HG03066 (cell line): ENCODE data around the gene FUT8.
"Not testable (repeated sequence)": the region's sequence is repeated elsewhere in the genome, so short reads cannot be mapped to it uniquely, and the experiment has no call there.

ENCODE experiments used
- ATAC-seq: cut with Tn5 transposase; IDR thresholded peaks from one replicate; pipeline ENCODE4 v1.9.1; 2021; ENCODE audit warnings: low read depth; ENCODE audit not compliant: unreplicated experiment

Gene FUT8

DNA sequence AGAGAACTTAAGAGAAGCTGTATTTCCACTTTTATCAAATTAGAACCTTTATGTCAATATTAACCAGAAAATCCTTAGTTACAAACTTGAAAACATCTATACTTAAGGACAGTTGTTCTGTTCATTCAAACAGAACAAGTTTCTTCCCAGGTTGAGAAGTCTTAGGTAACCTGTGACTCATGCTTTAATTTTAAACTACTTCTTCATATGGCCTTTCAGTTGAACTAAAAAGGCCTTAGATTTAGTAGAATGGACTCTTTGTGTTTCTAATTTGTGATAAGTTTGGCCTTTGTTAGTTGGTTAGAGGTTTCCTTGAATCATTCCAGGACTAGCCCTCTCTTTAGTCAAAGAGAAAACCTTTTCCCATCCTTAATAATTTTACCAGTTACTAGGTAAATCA is 274.2 kb downstream of the FUT8 start:
- ATAC-seq: no peak

DNA sequence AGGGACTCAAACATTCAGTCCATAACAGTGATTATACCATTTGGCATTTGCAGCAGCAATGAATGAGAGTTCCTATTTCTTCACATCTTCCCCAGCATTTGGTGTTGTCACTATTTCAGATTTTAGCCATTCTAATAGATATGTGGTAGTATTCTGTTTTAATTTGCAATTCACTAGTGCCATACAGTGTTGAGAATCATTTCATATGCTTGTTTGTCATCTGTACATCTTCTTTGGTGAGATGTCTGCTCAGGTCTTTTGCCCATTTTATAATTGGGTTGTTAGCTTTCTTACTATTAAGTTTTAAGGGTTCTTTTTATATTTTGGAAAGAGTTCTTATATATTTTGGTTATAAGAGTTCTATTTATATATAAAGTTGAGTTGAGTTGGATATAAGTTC is 276.5 kb downstream of the FUT8 start:
- ATAC-seq: no peak

DNA sequence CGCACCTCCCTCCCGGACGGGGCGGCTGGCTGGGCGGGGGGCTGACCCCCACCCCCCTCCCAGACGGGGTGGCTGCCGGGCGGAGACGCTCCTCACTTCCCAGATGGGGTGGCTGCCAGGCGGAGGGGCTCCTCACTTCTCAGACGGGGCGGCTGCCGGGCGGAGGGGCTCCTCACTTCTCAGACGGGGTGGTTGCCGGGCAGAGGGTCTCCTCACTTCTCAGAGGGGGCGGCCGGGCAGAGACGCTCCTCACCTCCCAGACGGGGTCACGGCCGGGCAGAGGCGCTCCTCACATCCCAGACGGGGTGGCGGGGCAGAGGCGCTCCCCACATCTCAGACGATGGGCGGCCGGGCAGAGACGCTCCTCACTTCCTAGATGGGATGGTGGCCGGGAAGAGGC is 280.0 kb downstream of the FUT8 start:
- ATAC-seq: not testable (repeated sequence)

DNA sequence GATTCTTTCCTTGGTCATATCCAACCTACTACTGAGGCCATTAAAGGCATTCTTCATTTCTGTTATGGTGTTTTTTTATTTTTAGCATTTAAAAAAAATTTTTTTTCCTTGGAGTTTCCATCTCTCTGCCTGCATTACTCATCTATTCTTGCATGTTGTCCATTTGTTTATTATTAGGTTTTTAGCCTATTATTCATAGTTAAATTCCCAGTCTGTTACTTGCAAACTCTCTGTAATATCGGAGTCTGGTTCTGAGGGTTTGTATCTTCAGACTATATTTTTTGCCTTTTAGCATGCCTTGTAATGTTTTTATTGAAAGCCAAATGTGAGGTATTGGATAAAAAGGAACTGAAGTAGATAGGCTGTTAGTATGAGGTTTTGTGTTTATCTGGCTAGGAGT is 284.3 kb downstream of the FUT8 start:
- no peak for ATAC-seq

DNA sequence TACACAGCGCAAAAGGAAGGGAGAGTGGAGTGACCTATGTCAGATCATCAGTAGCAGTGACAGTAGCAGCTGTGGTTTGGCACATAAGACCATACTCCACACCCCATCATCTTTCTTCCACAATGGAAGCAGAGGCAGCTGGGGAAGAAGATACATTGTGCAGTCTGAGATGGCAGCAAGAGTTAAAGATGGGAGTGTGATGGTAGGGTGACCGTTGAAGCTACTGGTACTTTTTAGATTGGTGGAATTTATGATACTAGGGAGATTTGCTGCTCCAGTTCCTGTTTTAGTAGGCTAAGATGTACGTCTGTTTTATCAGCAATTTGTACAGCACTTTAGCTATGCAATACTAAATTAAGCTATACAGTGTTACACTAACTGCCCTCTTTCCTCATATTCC is 291.0 kb downstream of the FUT8 start:
- no peak for ATAC-seq

DNA sequence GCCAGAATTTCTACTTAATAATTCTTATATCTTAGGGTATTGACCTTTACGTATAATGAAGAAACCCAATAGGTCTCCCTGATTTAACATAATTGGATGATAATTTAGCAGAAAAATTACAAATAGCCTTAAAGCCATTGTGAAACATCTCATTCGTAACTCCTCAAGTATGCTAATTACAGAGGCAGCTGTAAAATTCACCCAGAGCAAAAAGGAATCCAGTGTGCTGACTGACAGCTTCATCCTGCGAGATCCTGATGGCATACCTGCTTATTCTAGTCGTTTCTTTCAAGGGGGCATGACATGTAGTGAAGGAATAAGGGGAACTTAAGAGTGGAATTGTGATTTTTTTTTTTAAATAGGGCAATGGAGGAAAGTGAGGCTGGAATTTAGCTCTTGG is 291.5 kb downstream of the FUT8 start:
- ATAC-seq: no peak

DNA sequence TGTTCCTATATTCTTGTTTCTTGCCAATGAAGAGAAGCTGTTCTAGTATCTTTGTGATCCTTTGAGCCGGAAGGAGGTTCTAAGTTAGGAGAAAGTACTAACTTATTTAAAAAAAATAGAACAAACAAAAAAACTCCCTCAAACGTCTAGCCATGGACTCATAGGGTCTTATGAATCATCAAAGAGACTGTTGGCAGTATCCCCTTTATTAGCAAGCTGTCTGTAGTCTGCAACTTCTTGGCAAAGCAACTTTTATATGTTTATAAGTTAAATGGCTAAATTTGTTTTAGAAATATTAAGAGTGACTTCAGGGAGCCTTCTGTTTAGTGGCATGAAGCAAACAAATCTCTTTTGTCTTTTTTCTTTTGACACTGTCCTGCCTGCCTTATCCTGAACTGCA is 291.9 kb downstream of the FUT8 start:
- no peak for ATAC-seq

DNA sequence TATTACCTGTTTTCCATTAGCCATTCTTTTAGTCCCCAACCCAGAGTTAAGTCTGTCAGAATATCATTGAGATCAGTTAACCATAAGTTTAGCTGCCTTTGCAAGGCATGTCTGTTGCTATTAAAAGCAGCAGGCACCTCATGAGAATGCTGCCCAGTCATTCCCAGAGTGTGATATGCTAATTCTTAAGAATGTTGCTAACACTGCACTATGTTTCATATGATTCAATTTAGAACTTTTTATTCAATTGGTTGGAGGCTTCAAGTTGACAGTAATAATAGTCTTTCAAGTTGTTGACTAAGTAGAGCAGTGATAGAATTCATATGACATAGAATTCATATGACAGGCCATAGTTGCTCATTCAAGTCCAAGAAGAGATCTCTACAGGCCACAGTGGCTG is 292.3 kb downstream of the FUT8 start:
- no peak for ATAC-seq

DNA sequence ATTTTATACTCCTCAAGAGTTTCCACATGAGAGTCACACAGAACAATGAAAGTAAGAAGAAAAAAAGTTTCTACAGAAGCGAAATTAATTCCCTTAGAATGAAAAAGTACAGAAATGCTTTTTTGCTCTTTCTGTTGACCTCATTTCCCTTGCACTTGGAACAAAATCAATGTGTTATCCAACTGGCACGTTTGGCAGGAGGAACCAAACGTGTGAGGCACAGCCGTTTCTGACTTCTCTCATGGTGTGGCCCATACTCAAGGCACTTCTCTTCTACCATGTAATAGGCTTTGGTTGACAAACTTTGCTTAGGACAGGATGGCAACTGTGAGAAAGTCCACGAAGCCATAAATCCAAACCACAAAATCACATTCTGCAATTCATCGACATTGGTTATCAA is 297.0 kb downstream of the FUT8 start:
- no peak for ATAC-seq

DNA sequence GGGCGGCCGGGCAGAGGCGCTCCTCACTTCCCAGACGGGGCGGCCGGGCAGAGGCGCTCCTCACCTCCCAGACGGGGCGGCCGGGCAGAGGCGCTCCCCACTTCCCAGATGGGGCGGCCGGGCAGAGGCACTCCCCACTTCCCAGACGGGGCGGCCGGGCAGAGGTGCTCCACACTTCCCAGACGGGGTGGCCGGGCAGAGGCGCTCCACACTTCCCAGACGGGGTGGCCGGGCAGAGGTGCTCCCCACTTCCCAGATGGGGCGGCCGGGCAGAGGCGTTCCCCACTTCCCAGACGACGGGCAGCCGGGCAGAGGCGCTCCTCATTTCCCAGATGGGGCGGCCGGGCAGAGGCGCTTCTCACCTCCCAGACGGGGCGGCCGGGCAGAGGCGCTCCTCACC is 304.3 kb downstream of the FUT8 start:
- not testable (repeated sequence) for ATAC-seq

DNA sequence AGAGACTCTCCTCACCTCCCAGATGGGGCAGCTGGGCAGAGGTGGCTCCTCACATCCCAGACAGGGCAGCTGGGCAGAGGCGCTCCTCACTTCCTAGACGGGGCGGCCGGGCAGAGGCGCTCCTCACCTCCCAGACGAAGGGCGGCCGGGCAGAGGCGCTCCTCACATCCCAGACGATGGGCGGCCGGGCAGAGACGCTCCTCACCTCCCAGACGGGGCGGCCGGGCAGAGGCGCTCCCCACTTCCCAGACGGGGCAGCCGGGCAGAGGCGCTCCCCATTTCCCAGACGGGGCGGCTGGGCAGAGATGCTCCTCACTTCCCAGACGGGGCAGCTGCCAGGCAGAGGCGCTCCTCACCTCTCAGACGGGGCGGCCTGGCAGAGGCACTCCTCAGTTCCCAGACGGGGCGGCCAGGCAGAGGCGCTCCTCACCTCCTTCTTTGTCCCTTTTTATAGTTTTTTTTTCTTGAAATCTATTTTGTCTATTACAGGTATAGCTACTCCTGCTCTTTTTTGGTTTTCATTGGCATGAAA is 304.9 kb downstream of the FUT8 start:
- ATAC-seq: not testable (repeated sequence)

DNA sequence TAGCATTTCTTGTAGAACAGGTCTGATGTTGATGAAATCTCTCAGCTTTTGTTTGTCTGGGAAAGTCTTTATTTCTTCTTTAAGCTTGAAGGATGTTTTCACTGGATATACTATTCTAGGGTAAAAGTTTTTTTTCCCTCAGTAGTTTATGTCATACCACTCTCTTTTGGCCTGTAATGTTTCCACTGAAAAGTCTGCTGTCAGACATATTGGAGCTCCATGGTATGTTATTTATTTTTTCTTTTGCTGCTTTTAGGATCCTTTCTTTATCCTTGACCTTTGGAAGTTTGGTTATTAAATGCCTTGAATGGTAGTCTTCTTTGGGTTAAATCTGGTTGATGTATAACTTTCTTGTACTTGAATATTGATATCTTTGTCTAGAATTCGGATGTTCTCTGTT is 306.1 kb downstream of the FUT8 start:
- no peak for ATAC-seq

DNA sequence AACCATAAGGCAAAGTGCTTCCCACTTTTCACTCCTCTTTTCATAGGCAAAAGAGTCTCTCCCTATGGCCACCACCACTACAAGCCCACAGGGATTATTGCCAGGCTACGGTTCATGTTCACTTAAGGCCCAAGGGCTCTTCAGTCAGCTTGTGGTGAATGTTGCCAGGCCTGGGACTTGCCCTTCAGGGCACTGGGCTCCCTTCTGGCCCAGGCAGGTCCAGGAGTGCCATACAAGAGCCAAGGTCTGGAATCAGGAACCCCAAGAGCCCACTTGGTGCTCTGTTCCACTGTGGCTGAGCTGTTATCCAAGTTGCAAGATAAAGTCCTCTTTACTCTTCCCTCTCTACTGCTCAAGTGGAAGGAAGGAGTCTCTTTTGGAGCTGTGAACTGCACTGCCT is 307.6 kb downstream of the FUT8 start:
- no peak for ATAC-seq

DNA sequence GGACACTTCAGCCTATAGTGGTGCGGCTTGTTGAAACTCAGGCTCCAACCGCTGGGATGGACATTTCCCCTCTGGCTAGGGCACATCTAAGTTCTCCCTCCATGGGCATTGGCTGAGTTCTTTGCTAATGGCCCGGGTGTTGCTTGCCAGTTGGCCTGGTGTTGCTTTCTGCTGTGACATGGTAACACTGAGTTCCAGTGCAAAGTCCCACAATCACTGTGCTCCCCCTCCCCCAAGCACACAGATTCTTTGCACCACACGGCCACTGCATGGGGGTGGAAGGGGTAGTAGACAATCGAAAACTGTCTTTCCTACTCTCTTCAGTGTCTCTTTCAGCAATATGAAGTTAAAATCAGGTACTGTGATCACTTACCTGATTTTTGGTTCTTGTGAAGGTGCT is 308.2 kb downstream of the FUT8 start:
- no peak for ATAC-seq

DNA sequence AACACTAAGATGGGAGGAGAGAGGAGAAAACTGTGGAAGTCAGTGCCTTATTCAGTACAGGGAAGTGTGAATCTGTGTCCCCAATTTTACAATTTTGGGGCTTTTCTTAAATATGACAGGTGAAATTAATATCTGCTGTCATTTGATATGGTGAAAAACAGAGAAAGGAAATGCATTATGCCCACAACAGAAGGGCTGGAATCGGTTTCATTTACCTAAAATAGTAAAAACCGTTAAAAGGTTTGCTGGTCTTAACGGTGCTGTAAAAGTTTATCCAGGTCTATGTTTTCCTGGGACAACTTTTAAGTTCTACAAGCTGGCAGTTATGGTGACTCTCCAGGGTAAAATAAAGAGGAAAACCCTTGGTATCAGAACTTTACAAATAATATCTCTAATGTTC is 310.8 kb downstream of the FUT8 start:
- ATAC-seq: no peak

DNA sequence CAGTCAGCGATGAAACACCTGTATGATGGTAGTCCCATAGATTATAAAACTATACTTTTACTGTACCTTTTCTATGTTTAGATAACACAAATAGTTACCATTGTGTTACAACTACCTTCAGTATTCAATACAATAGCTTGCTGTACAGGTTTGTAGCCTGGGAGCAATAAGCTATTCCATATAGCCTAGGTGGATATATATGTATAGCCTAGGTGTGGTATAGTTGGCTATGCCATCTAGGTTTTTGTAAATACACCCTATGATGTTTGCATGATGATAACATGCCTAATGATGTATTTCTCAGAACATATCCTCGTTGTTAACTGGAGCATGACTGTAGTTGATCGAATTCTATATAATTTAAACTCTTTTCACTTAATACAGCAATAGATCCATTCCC is 316.1 kb downstream of the FUT8 start:
- no peak for ATAC-seq

DNA sequence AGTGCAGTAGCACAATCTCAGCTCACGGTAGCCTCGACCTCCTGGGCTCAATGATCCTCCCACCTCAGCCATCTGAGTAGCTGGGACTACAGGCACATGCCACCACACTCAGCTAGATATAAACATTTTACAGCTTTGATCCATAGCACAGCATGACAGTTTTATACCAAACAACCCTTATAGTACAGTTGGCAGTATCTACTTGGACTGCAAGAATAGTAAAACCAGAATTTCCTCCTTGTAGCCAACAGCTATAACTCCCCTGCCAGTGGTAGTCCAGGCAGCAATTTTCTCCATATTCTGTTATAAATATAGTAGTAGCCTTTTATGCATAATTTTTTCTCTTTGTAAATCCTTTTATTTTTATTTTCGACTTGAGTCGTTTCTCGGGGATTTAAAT is 317.0 kb downstream of the FUT8 start:
- ATAC-seq: no peak

DNA sequence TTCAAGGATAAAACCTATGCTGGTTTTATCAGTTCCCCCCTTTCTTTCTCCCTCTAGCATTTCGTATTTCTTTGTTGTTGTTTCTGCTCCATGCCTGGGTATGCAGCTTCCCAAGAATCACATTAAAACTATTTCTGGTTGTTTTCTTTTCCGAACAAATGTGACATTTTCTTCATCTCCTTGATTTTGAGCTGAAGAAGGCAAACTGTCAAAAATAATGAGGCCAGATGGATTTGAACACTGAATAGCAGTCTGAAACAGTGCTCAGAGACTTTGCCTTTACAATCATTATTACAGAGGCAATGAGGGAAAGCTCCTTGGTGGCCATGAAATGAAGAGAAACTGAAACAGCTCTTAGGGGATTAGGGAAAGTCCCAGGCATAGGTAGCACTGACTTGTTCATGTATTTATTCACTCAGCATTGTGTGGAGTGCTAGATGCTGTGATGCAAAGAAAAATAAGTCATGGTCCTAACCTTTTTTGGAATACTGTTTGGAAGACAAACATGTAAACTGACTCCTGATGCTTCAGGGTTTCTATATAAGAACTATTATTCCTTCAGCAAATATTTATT is 319.5 kb downstream of the FUT8 start:
- ATAC-seq: peak; percentile 98

DNA sequence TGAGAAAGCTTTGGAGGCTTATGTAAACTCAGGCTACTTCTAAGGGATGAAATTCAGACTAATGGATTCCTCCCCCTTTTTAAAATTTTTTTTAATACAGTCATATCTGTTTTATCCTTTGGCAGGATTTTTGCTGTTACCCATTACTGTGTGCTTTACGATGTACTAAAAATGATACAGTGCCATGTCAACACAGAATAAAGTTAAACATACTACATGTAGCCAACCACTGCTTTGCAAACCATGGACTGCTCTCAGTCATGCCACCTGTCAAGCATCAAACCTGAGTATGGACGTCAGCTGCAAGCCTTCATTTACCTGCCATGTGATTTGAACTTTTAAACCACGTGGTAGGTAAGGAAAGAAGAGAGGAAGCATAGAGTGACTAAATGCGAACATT is 325.8 kb downstream of the FUT8 start:
- no peak for ATAC-seq

DNA sequence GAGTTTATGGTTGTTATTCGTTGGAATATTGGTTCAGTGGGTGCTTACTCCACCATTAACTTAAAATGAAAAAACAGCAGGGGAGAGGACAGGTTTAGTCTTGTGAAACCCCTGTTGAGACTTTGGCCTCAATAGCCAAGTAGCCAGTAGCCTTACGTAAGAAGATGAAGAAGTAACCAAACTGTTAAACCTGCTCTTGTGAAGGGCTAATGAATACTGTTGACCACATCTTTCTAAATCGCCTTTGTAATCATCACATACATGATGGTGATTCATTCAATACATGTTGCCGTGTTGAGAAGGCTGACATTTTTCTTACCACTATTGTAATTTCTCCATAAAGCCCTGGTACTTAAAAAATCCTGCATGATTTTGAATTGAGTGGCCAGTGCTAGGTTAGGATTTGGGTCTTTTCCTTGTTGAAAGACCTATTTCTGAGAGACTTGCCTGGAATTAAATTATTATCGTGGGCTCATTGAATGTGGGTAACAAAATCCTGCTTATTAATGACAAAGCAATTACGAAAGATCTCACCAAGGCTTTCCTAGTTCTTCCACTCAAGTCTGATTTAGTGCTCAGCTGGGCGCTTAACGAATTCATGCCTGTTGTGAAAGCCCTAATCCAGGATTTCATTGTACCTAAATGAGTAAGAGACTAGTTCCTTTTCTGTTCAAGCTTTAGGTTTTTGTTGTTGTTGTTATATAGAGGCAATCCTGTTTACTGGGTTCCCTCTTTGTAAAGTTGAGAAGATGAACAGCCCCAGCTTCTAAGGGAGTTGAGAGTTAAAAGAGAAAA is 333.1 kb downstream of the FUT8 start:
- no peak for ATAC-seq

DNA sequence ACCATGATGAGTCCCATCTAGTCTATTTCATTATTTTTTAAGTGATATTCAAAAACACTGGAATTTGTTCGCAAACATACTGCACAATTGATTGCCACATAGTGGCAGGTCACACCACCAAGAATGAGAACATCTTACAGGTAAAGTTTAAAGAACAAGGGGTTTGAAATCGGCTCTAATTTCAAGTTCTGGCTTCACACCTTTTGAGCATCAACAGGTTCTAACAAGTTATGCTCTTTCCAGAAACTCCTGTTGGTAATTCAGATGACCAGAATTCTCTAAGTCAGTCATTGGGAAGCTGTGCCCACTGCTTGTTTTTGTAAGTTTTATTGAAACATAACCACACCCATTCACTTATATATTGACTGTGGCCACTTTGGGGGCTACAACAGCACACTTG is 336.3 kb downstream of the FUT8 start:
- ATAC-seq: no peak

DNA sequence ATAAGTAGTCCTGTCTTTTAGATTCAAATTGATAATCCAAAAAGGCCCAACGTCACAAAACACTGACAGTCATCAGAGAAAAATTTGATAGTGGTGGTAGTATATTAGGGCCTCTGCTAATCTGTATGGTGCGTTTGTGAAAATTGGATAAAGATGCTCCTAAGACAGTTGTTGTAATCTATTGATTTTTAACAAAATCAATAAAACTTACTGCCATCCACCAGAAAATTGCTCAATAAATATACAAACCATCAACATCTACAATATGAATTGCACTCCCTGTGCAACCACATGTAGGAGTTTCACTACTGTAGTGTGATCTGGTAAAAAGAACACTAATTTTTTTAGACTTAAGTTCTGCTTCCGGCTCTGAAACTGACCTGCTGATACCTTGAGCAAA is 336.8 kb downstream of the FUT8 start:
- no peak for ATAC-seq
